GM12801 (cell line): ENCODE measurements around the gene ERVH48-1.

Experiments
- CTCF ChIP-seq: IDR thresholded peaks from one replicate; pipeline ENCODE4 v1.5.1; 2011; ENCODE audit warnings: control low read depth; ENCODE audit not compliant: insufficient read length; ENCODE audit errors: extremely low read depth

Gene ERVH48-1

GRCh38 chr21:42965211-42965560 lies 39.8 kb upstream of the ERVH48-1 start:
- no peak for TF ChIP-seq CTCF

GRCh38 chr21:42964546-42965210 lies 39.2 kb upstream of the ERVH48-1 start:
- TF ChIP-seq CTCF = no peak

GRCh38 chr21:42964086-42964485 lies 38.7 kb upstream of the ERVH48-1 start:
- no peak for TF ChIP-seq CTCF

- no peak for TF ChIP-seq CTCF
These were observed 37.1 kb upstream of the ERVH48-1 start for GRCh38 chr21:42962380-42963007.

- TF ChIP-seq CTCF = no peak
These were observed 34.3 kb upstream of the ERVH48-1 start for GRCh38 chr21:42959728-42960127.

GRCh38 chr21:42956824-42957630 lies 31.6 kb upstream of the ERVH48-1 start:
- TF ChIP-seq CTCF = no peak

GRCh38 chr21:42942244-42942643 lies 16.8 kb upstream of the ERVH48-1 start:
- no peak for TF ChIP-seq CTCF
